Spleen (tissue), 11 donors: Measurements from ENCODE around the gene PDAP1. TPM values are rescaled to one million over a fixed set of nuclear protein-coding genes. Genes with fewer than 3 reads are reported as not detected.
A peak's percentile ranks its signal among the peaks of the same experiment; 100 is the strongest.

ENCODE experiments used
- DNase-seq: peaks from one replicate; pipeline ENCODE4 v3.0.0-alpha.2; 2020
- H3K27ac ChIP-seq, 8 donors: fragments of 200-600 bp; sonication (generic) in 7 of 8; 1 replicate in 4 of 8; 2 replicates in 4 of 8; pipeline versions ENCODE4 v1.5.0 to v1.8.0; 2016 to 2021; ENCODE audit warnings: inconsistent platforms in 4 of 8, mild to moderate bottlenecking in 4 of 8, moderate library complexity in 1 of 8
- H3K27me3 ChIP-seq, 7 donors: fragments of 200-600 bp; sonication (generic) in 6 of 7; replicated peaks in 1 of 7; 1 replicate in 4 of 7; 2 replicates in 3 of 7; pipeline versions ENCODE4 v1.5.0 to v1.8.0; 2016 to 2021; ENCODE audit warnings: inconsistent platforms in 3 of 7, mild to moderate bottlenecking in 1 of 7
- H3K36me3 ChIP-seq, 6 donors: fragments of 200-600 bp; sonication (generic) in 5 of 6; 1 replicate in 4 of 6; 2 replicates in 2 of 6; pipeline versions ENCODE4 v1.5.0 to v1.8.0; 2016 to 2021; ENCODE audit warnings: inconsistent platforms in 2 of 6
- H3K4me1 ChIP-seq, 6 donors: fragments of 200-600 bp; sonication (generic) in 5 of 6; 1 replicate in 3 of 6; 2 replicates in 3 of 6; pipeline versions ENCODE4 v1.5.0 to v1.8.0; 2016 to 2021; ENCODE audit warnings: inconsistent platforms in 3 of 6
- H3K4me3 ChIP-seq, 8 donors: fragments of 200-600 bp; sonication (generic) in 7 of 8; 1 replicate in 4 of 8; 2 replicates in 4 of 8; pipeline versions ENCODE4 v1.5.0 to v1.8.0; 2016 to 2021; ENCODE audit warnings: inconsistent platforms in 4 of 8, mild to moderate bottlenecking in 4 of 8, moderate library complexity in 2 of 8
- H3K9me3 ChIP-seq, 8 donors: fragments of 200-600 bp; sonication (generic) in 7 of 8; 1 replicate in 4 of 8; 2 replicates in 4 of 8; pipeline versions ENCODE4 v1.5.0 to v1.8.0; 2016 to 2021; ENCODE audit warnings: inconsistent platforms in 4 of 8
- CTCF ChIP-seq, 11 experiments: fragments of 200-600 bp in 7 of 11; fragments of 450-650 bp in 4 of 11; sonication (generic) in 4 of 11; IDR thresholded peaks in 8 of 11; conservative IDR thresholded peaks in 3 of 11; 1 replicate in 7 of 11; 2 replicates in 4 of 11; pipeline versions ENCODE4 v1.4.0 to v1.8.0; 2016 to 2021; ENCODE audit warnings: antibody characterized with exemption in 11 of 11, inconsistent platforms in 4 of 11, mild to moderate bottlenecking in 1 of 11
- POLR2A ChIP-seq, 3 donors: fragments of 450-650 bp; IDR thresholded peaks; one replicate each; pipeline ENCODE4 v1.5.1; 2017; ENCODE audit warnings: antibody characterized with exemption in 3 of 3, mild to moderate bottlenecking in 1 of 3
- POLR2AphosphoS5 ChIP-seq, 3 donors: sonication (generic); formaldehyde crosslinking; IDR thresholded peaks; one replicate each; pipeline ENCODE4 v1.5.1; 2017; ENCODE audit warnings: antibody characterized with exemption in 3 of 3
- WGBS, 5 donors: extraction: QIAGEN DNeasy Blood & Tissue Kit in 3 of 5; methylation state at CpG; one replicate each; pipeline versions ENCODE4 v1.1.5 to v1.1.7; 2013 to 2018; 5-methylcytosine and 5-hydroxymethylcytosine counted together
- intact Hi-C: fragments of 100-400 bp; cut with DNase I; formaldehyde crosslinking; loops from one replicate; pipeline ENCODE4 v1.15.0; 2023; ENCODE audit warnings: low total_unique reads
- polyA plus RNA-seq, 3 donors: library from polyadenylated mRNA; stranded (reverse); fragments of 200-250 nt; gene quantifications; one replicate each; pipeline ENCODE4 v1.2.1, GENCODE V29; 2013
- total RNA-seq, 7 donors: library from RNA; depleted of rRNA in 3 of 7; stranded (reverse); fragments of >200 nt in 3 of 7; fragmentation: NEBNext Ultra II Directional in 4 of 7; extraction: Animal tissue kit (Norgen Biotek cat#: 25700) in 4 of 7; gene quantifications; one replicate each; pipeline versions ENCODE4 v1.1.0 to v1.2.1, GENCODE V29; 2016 to 2021
- donor health status: healthy with polysubstance abuse.
- donor health status: DM: no; HTN: no; CAD: no; lungs with moderate emphysema.
- donor health status: DM: no; HTN: no; CAD: no.
- donor health status: Bipolar disorder and iron deficiency.
- donor health status: healthy.
- donor health status: DM: no; HTN: no; CAD: no.
- donor health status: DM: yes; HTN: yes; CAD: no.

PDAP1 gene
- total and polyA plus RNA-seq, 10 donors: 28.1 to 117 (median 54.8) TPM

- peaks cover 16 to 47% (median 24%) of the 10 kb centered on the region in 6 donors for H3K4me1 ChIP-seq
- TF ChIP-seq POLR2AphosphoS5 (IDR thresholded peaks at IDR 0.05) (peak in 1 of 3 donors; percentile 70), CTCF (IDR thresholded peaks at IDR 0.05 in 8 of 11, conservative IDR thresholded peaks at IDR 0.05 in 3 of 11) (no peak), POLR2A (IDR thresholded peaks at IDR 0.05) (no peak)
- peak overlapping the region in 2 of 8 donors; percentile 29 to 60 for H3K27ac ChIP-seq
- DNase-seq: no peak
- no peaks in the 10 kb centered on the region for H3K27me3 ChIP-seq
- intact Hi-C loops: no loop called here
- no peak overlapping the region for H3K4me3 ChIP-seq
- H3K9me3 ChIP-seq: no peaks in the 10 kb centered on the region
- 77 to 84% (median 83%) methylated on average over 17 to 21 of the region's 21 CpGs for WGBS, 5 donors
- H3K36me3 ChIP-seq: peaks cover 0 to 100% (median 90%) of the 10 kb centered on the region in 6 donors
Measured at GRCh38 chr7:99396418-99397296, 11.7 kb downstream of the PDAP1 start.

GRCh38 chr7:99395616-99396327 lies 12.6 kb downstream of the PDAP1 start:
- TF ChIP-seq CTCF (IDR thresholded peaks at IDR 0.05 in 8 of 11, conservative IDR thresholded peaks at IDR 0.05 in 3 of 11) (no peak), POLR2AphosphoS5 (IDR thresholded peaks at IDR 0.05) (peak; percentile 54 to 75 (median 54))
- intact Hi-C loops: no loop called here
- Histone ChIP-seq H3K27ac (no peak overlapping the region), H3K9me3 (no peaks in the 10 kb centered on the region), H3K36me3 (peaks cover 0 to 100% (median 89%) of the 10 kb centered on the region in 6 donors), H3K27me3 (no peaks in the 10 kb centered on the region), H3K4me3 (no peak overlapping the region), H3K4me1 (peaks cover 16 to 55% (median 27%) of the 10 kb centered on the region in 6 donors)
- no peak for DNase-seq
- WGBS, 5 donors: 88 to 94% (median 89%) methylated on average over 14 of the region's 14 CpGs

- peak overlapping the region in 4 of 8 donors; percentile 73 to 85 (median 80) for H3K27ac ChIP-seq
- no peak overlapping the region for H3K4me3 ChIP-seq
- H3K27me3 ChIP-seq: no peaks in the 10 kb centered on the region
- peaks cover 16 to 60% (median 27%) of the 10 kb centered on the region in 6 donors for H3K4me1 ChIP-seq
- WGBS, 5 donors: 74 to 92% (median 87%) methylated on average over 4 of the region's 4 CpGs
- TF ChIP-seq POLR2AphosphoS5 (IDR thresholded peaks at IDR 0.05) (peak in 1 of 3 donors; percentile 69), POLR2A (IDR thresholded peaks at IDR 0.05) (no peak)
- peaks cover 0 to 100% (median 89%) of the 10 kb centered on the region in 6 donors for H3K36me3 ChIP-seq
- no peaks in the 10 kb centered on the region for H3K9me3 ChIP-seq
- intact Hi-C loops: no loop called here
- DNase-seq: no peak
Measured at GRCh38 chr7:99394188-99394502, 14.3 kb downstream of the PDAP1 start.

GRCh38 chr7:99393355-99394187 lies 14.8 kb downstream of the PDAP1 start:
- H3K27ac ChIP-seq: peak overlapping the region; percentile 55 to 85 (median 76)
- H3K4me3 ChIP-seq: peak overlapping the region; percentile 31 to 73 (median 46)
- TF ChIP-seq POLR2A (IDR thresholded peaks at IDR 0.05): no peak
- peak; percentile 22 to 80 (median 26) for TF ChIP-seq POLR2AphosphoS5 (IDR thresholded peaks at IDR 0.05)
- 51 to 66% (median 57%) methylated on average over 26 to 30 of the region's 30 CpGs for WGBS, 5 donors
- no peaks in the 10 kb centered on the region for H3K9me3 ChIP-seq
- no peaks in the 10 kb centered on the region for H3K27me3 ChIP-seq
- H3K4me1 ChIP-seq: peaks cover 16 to 60% (median 27%) of the 10 kb centered on the region in 6 donors
- H3K36me3 ChIP-seq: peaks cover 0 to 100% (median 89%) of the 10 kb centered on the region in 6 donors
- no peak for DNase-seq
- intact Hi-C loops: no loop called here
